HEK293T (cell line): ENCODE data around the gene THSD4.

Source experiments
- BHLHE40 ChIP-seq: fragments of 450-650 bp; IDR thresholded peaks from 2 replicates; pipeline ENCODE4 v1.6.1; 2016; ENCODE audit warnings: mild to moderate bottlenecking, moderate library complexity, borderline replicate concordance
- CTBP1 ChIP-seq: fragments of 450-650 bp; IDR thresholded peaks from 2 replicates; pipeline ENCODE4 v1.6.1; 2016; ENCODE audit warnings: borderline replicate concordance
- FOXK2 ChIP-seq: fragments of 450-650 bp; IDR thresholded peaks from 2 replicates; pipeline ENCODE4 v1.6.1; 2016; ENCODE audit warnings: mild to moderate bottlenecking
- FOXM1 ChIP-seq: fragments of 450-650 bp; IDR thresholded peaks from 2 replicates; pipeline ENCODE4 v1.6.1; 2017; ENCODE audit warnings: mild to moderate bottlenecking, borderline replicate concordance
- HDGF ChIP-seq: fragments of 450-650 bp; IDR thresholded peaks from 2 replicates; pipeline ENCODE4 v1.6.1; 2017; ENCODE audit warnings: antibody characterized with exemption, borderline replicate concordance
- NFRKB ChIP-seq: fragments of 450-650 bp; IDR thresholded peaks from 2 replicates; pipeline ENCODE4 v1.6.1; 2016; ENCODE audit warnings: mild to moderate bottlenecking, moderate library complexity
- PKNOX1 ChIP-seq: fragments of 450-650 bp; IDR thresholded peaks from 2 replicates; pipeline ENCODE4 v1.6.1; 2016
- SP1 ChIP-seq: fragments of 450-650 bp; IDR thresholded peaks from 2 replicates; pipeline ENCODE4 v1.6.1; 2017
- TARDBP ChIP-seq: fragments of 450-650 bp; IDR thresholded peaks from 2 replicates; pipeline ENCODE4 v1.6.1; 2016

GRCh38 chr15:71079208-71080044 lies 35.8 kb upstream of the THSD4 start:
- TF ChIP-seq HDGF: no peak
- no peak for TF ChIP-seq TARDBP
- no peak for TF ChIP-seq BHLHE40
- TF ChIP-seq FOXM1: no peak
- no peak for TF ChIP-seq SP1
- TF ChIP-seq PKNOX1: peak; percentile 88
- TF ChIP-seq NFRKB: no peak
- TF ChIP-seq FOXK2: no peak
- TF ChIP-seq CTBP1: peak; percentile 73; the same call in 1 of the 2 replicates
